ENCODE data around the gene FBXW11.

GRCh38 chr5:171914726-171915338 is 91.6 kb downstream of the FBXW11 start:
- TF ChIP-seq CTCF (CRISPR knock-in tag; IDR thresholded peaks at IDR 0.05) (no peak), NR3C1 (CRISPR knock-in tag; IDR thresholded peaks at IDR 0.05) (no peak), GFI1 (CRISPR knock-in tag; IDR thresholded peaks at IDR 0.05; ENCODE audit: borderline replicate concordance) (no peak), POLR2A (IDR thresholded peaks at IDR 0.05; ENCODE audit: insufficient read depth in 1 of 2, low read depth in 2 of 2, low read length in 2 of 2) (no peak), JUND (CRISPR knock-in tag; IDR thresholded peaks at IDR 0.05) (no peak), FOXM1 (CRISPR knock-in tag; IDR thresholded peaks at IDR 0.05) (no peak), ZNF749 (CRISPR knock-in tag; IDR thresholded peaks at IDR 0.05; ENCODE audit: borderline replicate concordance) (no peak), JUN (CRISPR knock-in tag; IDR thresholded peaks at IDR 0.05) (no peak), BCL6 (CRISPR knock-in tag; IDR thresholded peaks at IDR 0.05) (no peak), POLR2AphosphoS5 (IDR thresholded peaks at IDR 0.05; ENCODE audit: low read depth, low read length) (no peak), NFAT5 (CRISPR knock-in tag; IDR thresholded peaks at IDR 0.05) (no peak), ZNF503 (CRISPR knock-in tag; IDR thresholded peaks at IDR 0.05) (no peak), FOXJ3 (CRISPR knock-in tag; IDR thresholded peaks at IDR 0.05; ENCODE audit: borderline replicate concordance) (no peak)

Measured in HepG2 (cell line).